Right renal cortex interstitium (tissue), 3 donors: ENCODE measurements around the gene HRC. TPM values are rescaled to one million over a fixed set of nuclear protein-coding genes. Genes with fewer than 3 reads are reported as not detected.
"Not testable (repeated sequence)": the region's sequence is repeated elsewhere in the genome, so short reads cannot be mapped to it uniquely, and the experiment has no call there.

Source experiments
- DNase-seq, 3 donors: peaks; one replicate each; pipeline ENCODE4 v3.0.0-alpha.2; 2013; ENCODE audit warnings: low read depth in 3 of 3, low spot score in 2 of 3
- polyA plus RNA-seq, 3 donors: library from polyadenylated mRNA; unstranded; fragments of 120-200 nt; gene quantifications; one replicate each; pipeline ENCODE4 v1.2.1, GENCODE V29; 2013; ENCODE audit not compliant: insufficient read length in 3 of 3

HRC gene, protein sequence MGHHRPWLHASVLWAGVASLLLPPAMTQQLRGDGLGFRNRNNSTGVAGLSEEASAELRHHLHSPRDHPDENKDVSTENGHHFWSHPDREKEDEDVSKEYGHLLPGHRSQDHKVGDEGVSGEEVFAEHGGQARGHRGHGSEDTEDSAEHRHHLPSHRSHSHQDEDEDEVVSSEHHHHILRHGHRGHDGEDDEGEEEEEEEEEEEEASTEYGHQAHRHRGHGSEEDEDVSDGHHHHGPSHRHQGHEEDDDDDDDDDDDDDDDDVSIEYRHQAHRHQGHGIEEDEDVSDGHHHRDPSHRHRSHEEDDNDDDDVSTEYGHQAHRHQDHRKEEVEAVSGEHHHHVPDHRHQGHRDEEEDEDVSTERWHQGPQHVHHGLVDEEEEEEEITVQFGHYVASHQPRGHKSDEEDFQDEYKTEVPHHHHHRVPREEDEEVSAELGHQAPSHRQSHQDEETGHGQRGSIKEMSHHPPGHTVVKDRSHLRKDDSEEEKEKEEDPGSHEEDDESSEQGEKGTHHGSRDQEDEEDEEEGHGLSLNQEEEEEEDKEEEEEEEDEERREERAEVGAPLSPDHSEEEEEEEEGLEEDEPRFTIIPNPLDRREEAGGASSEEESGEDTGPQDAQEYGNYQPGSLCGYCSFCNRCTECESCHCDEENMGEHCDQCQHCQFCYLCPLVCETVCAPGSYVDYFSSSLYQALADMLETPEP
- polyA plus RNA-seq = 10 to 100 TPM; 29.8 to 36.1 (median 35.5) TPM

DNA sequence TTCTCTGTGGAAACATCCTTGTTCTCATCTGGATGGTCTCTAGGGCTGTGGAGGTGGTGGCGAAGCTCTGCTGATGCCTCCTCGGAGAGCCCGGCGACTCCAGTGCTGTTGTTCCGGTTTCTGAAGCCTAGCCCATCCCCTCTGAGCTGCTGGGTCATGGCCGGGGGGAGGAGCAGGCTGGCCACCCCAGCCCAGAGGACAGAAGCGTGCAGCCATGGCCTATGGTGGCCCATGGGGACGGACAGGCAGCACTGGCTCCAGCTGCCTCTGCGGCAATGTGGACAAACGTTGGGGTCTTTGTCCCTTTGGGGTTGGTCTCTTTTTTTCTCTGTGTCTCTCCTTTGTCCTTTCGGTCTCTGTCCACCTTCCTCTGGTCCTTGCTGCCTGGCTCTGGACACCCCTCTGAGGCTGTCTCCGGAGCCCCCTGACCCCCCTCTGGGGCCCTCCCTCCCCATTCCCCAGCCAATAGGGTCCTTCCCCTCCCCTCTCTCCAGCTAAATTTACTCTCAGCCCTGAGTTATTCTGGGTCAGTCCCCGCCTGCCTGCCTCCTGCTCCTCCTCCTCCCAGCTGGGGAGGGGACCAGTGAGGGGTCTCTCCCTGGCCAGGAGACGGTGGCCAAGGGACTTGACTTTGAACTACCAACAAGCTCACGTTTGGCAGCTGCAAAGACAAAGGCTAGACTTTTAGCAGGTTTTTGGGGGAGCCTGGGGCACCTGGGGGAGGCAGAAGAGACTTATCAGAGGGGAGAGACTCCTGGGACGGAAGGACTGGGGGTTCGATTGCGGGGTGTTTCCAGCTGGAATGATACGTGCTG is at the start of gene HRC:
TSS of gene HRC (minus strand) at position 392 of the 815 bp plus-strand sequence. CDS start at position 233, 159 bp downstream.
- DNase-seq = no peak

DNA sequence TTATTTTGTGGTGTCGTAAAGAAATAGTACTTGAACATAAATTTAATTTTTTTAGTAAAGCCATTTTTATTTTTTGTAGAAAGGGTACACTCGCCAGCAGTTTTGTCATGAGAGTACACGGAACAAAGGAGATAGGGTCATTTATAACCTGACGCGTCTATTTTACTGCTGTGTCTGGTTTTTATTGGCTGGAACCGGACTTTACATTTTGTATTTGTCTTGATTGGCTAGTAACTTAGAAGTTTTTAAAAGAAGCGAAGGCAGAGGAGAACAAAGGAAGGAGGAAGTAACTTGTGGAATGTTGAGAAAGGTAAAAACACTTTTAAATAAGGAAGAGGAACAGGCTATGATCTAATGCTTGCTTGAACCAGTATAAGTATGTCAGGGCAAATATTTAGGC is 45.8 kb upstream of the HRC start:
- no peak for DNase-seq

DNA sequence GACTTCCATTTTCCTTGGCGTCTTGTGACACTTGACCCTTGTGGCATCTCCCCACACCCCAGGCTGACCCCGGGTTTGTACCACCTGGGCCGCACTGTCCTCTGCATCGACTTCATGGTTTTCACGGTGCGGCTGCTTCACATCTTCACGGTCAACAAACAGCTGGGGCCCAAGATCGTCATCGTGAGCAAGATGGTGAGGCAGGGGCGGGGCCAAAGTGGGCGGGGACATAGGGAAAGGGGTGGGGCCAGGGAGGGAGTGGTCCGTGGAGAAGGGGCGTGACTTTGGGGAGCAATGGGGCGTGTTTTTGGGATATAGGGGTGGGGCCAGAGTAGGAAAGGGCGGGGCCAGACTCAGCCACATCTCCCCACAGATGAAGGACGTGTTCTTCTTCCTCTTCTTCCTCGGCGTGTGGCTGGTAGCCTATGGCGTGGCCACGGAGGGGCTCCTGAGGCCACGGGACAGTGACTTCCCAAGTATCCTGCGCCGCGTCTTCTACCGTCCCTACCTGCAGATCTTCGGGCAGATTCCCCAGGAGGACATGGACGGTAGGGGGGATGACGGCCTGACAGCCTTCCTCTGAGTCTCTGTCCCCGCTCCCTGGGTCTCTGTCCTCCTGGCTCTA is 45.2 kb upstream of the HRC start:
- no peak for DNase-seq

DNA sequence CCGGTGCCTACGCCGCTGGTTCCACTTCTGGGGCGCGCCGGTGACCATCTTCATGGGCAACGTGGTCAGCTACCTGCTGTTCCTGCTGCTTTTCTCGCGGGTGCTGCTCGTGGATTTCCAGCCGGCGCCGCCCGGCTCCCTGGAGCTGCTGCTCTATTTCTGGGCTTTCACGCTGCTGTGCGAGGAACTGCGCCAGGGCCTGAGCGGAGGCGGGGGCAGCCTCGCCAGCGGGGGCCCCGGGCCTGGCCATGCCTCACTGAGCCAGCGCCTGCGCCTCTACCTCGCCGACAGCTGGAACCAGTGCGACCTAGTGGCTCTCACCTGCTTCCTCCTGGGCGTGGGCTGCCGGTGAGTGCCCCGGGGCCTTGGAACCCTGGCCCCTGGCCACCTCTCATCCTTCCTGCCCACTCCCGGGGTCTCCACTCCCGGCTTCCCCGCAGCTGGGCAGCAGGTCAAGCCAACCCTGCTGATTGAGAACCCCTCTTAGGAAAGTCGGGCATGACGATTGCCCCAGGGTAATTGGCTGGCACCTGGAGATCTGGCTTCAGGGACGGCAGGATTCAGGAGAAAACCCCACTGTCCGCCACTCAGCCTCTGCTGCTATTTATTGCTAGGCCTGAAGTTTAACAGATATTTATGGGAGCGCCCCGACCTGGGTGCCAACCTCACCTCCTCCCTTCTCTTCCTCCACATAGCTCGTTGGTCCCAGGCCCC is 41.5 kb upstream of the HRC start:
- no peak for DNase-seq

DNA sequence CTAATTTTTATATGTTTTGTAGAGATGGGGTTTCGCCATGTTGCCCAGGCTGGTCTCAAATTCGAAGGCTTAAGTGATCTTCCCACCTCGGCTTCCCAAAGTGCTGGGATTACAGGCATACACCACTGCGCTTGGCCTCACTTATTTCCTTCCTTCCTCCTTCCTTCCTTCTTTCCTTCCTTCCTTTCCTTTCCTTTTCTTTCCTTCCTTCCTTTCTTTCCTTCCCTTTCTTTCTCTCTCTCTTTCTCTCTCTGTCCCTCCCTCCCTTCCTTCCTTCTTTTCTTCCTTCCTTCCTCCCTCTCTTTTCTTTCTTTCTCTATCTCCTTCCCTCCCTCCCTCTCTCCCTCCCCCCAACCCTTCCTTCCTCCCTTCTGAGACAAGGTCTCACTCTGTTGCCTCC is 39.2 kb upstream of the HRC start:
- DNase-seq = no peak

DNA sequence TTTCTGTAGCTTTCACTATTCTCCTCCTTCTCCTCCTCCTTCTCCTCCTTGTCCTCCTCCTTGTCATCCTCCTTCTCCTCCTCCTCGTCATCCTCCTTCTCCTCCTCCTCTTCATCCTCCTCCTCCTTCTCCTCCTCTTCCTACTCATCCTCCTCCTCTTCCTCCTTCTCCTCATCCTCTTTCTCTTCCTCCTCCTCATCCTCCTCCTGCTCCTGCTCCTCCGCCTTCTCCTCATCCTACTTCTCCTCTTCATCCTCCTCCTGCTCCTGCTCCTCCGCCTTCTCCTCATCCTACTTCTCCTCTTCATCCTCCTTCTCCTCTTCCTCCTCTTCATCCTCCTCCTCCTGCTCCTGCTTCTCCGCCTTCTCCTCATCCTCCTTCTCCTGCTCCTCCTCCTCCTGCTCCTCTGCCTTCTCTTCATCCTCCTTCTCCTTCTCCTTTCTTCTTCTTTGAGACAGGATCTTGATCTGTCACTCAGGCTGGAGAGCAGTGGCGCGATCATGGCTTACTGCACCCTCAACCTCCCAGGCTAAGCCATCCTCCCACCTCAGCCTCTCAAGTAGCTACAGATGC is 38.7 kb upstream of the HRC start:
- DNase-seq = no peak

DNA sequence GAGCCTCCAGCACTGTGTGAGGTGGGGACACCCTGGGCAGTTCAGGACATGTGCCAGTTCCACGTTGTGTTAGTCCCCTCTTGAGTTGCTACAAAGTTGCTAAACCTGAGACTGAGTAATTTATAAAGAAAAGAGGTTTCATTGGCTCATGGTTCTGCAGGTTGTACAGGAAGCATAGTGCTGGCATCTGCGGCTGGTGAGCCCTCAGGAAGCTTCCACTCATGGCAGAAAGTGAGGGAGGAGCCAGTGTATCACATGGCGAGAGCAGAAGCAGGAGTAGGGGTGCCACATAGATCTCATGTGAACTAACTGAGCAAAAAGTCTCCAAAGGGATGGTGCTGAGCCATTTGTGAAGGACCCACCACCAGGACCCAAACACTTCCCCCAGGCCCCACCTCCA is 35.6 kb upstream of the HRC start:
- DNase-seq = no peak

DNA sequence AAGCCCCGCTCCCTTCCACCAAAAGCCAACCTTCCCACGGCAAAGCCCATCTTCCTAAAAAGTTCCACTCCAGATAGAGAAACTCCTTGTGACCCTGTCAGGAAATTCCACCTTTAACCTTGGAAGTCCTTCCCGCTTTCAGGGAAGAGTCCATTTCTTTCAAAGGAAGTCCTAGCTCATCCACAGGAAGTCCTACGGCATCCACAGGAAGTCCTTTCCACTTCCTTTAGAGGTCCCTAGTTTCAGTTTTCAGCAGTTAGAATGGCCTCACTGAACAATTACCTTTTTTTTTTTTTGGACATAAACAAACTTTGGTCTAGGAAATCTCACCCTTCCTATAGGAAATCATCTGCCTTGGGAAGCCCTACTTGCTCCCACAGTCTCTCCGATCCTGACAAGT is 34.1 kb upstream of the HRC start:
- no peak for DNase-seq

DNA sequence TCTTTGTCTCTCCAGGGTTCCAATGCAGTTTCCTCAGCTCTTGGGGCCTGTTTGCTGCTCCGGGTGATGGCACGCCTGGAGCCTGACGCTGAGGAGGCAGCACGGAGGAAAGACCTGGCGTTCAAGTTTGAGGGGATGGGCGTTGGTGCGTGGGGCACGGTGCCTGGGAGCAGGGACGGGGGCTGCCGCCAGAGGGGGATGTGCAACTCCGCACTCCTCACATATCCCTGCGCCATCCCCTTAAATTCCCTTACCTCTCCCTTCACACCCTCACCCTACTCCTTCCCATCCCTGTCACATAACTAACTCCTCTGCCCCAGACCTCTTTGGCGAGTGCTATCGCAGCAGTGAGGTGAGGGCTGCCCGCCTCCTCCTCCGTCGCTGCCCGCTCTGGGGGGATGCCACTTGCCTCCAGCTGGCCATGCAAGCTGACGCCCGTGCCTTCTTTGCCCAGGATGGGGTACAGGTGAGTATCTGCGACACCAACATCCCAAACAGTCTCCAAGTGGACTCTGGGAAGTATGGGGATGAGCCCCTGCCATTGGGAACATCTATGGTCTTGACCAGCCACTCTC is 33.5 kb upstream of the HRC start:
- no peak for DNase-seq

DNA sequence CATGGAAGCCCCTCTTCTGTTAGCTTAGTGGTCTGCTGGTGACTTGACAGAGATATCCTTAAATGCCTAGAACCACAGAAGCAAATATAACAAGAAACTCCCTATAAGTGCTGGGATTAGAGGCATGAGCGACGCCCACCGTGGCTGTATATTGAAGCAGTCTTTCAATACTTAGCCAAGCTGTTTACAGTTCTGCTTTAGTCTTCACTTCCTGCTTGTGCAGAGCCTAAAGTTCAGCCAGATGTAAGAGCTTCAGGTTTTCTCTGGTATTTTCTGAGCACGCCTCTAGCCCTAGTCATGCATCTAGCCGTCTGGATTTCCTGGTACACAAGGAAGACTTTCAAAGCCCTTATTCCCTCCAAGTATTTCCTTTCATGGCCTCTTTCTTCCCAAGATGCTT is 30.9 kb upstream of the HRC start:
- no peak for DNase-seq

DNA sequence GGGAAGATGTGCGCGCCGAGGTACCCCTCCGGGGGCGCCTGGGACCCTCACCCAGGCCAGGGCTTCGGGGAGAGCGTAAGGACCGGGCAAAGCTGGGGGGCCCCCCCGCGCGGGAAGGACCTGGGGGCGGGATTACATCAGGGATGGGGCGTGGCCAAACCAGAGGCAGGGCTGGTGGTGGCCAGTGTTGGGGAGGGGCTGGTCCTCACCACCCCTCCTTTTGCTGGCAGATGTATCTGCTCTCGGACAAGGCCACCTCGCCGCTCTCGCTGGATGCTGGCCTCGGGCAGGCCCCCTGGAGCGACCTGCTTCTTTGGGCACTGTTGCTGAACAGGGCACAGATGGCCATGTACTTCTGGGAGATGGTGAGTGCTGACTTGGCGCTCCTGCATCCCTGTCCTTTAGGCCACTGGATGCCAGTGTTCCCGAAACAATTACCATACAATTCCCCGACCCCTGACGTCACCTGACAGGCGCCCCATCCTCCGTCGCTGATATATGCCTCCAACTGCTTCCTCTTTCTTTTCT is 27.7 kb upstream of the HRC start:
- DNase-seq = no peak

DNA sequence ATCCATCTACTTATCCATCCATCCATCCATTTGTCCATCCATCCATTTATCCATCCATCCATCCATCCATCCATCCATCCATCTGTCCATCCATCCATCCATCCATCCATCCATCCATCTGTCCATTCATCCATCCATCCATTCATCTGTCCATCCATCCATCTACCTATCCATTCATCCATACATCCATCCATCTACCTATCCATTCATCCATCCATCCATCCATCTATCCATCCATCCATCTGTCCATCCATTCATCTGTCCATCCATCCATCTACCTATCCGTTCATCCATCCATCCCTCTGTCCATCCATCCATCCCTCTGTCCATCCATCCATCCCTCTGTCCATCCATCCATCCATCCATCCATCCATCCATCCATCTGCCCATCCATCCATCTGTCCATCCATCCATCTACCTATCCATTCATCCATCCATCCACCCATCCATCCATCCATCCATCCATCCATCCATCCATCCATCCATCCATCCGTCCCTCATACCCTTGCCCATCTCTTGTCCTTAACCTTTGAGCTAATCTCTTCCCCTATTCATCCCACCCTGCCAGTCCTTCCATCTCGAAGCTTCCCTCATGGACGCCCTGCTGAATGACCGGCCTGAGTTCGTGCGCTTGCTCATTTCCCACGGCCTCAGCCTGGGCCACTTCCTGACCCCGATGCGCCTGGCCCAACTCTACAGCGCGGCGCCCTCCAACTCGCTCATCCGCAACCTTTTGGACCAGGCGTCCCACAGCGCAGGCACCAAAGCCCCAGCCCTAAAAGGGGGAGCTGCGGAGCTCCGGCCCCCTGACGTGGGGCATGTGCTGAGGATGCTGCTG is 27.0 kb upstream of the HRC start:
- DNase-seq = not testable (repeated sequence)

DNA sequence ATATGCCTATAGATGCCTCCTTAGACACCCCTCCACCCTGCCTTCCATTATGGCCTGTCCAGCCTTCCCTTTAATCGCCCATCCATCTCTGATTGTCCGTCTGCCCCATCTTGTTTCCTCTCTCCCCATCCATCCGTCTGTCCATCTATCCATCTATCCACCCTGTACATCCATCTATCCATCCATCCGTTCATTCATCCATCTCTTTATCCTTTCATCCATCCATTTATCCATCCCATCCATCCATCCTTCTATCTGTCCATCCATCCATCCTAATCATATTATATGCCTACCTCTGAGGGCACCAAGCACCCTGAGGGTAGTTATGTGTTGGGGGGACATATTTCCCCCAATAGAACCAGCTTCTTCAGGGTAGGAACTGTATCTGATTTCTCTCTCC is 25.5 kb upstream of the HRC start:
- no peak for DNase-seq

DNA sequence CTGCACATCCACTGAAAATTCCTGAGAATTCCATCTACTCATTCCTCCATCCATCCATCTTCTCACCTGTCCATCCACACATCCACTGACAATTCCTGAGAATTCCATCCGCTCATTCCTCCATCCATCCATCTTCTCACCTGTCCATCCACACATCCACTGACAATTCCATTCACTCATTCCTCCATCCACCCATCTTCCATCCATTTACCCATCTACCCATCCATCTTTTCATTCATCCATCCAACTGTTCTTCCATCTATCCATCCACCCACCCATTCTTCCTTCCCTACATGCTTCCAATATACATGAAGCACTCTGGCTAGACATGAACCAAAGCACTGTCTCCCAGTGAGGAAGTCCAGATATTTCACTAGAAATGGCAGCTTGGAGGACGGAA is 18.0 kb upstream of the HRC start:
- no peak for DNase-seq

DNA sequence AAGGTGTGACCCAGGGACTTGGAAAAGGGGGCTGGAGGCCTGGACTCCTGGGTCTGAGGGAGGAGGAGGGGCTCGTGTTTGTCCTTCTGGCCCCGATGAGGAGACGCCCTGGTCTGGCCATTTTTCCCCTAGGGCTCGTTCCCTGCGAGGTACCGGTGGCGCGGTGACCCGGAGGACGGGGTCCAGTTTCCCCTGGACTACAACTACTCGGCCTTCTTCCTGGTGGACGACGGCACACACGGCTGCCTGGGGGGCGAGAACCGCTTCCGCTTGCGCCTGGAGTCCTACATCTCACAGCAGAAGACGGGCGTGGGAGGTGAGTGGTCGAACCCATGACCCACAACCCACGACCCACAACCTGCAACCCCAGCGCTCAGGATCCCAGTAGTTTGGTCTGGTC is 13.2 kb upstream of the HRC start:
- DNase-seq = no peak

DNA sequence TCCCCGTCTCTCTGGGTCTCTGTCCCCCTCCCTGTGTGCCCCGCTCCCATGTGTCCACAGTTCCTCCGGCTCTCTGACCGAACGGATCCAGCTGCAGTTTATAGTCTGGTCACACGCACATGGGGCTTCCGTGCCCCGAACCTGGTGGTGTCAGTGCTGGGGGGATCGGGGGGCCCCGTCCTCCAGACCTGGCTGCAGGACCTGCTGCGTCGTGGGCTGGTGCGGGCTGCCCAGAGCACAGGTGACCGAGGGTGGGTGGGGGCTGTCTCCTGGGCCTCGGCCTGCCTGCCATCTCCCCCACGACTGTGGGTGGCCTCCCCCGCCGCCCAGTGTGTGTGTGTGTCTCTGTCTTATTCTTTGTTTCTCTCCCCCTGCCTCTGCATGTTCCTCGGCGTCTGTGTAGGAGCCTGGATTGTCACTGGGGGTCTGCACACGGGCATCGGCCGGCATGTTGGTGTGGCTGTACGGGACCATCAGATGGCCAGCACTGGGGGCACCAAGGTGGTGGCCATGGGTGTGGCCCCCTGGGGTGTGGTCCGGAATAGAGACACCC is 12.7 kb upstream of the HRC start:
- DNase-seq = no peak

DNA sequence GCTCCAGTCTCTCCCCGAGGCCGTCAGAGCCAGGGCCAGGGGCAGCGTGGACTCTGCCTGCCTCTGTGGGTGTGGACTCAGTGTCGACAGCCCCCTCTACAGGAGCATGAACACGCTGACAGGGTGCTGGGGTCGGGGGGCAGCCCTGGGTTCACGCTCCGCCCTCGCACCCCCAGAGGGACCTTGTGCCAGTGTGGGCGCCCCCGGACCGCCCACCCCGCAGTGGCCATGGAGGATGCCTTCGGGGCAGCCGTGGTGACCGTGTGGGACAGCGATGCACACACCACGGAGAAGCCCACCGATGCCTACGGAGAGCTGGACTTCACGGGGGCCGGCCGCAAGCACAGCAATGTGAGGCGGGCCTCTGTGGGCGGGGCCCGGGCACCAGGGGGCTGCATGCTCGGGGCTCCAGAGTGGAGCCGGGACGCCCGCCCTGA is 10.7 kb upstream of the HRC start:
- no peak for DNase-seq

DNA sequence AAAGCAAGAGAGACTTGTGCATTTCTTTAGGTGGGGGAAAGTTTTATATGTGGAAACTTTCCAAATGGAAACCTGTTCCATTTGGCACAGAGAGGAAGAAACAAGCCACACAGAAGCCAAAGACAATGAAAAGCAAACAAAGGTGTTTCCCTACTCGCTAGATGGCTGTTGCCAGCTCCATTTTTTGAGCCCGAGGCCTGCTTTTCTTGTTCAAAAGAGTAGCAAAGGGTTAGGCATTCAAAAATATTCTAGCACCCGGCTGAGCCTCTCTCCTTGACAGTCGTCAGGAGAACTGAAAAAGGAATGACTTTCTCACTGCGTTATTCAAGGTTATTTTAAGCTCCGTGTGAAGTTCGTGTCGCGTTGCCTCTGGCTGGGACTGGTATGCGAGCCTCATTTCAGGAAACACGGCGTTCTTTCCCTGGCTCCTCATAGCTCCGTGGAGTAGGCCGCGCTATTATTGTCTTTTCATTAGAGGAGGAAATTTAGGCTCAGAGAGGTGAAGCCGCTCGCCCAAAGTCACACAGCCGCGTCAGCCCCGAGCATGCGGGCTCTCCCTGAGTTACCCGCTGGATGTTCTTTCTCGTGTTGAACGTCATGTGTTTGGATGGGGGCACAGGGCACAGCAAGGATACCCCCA is 10.0 kb upstream of the HRC start:
- no peak for DNase-seq
